ENCODE results near the gene BICD2. TPM values are rescaled to one million over a fixed set of nuclear protein-coding genes. Genes with fewer than 3 reads are reported as not detected.

The BICD2 gene
- total and polyA plus RNA-seq, 2 of the 13 experiments (the other 11 are each of a cell fraction or from before 2014, with no cell fraction given) = 5.1 to 17.4 TPM

- TF ChIP-seq ZNF556 (CRISPR knock-in tag; IDR thresholded peaks at IDR 0.05; ENCODE audit: borderline replicate concordance) = peak; percentile 87; the same call in 1 of the 2 replicates
- no peak for TF ChIP-seq ETV6 (CRISPR knock-in tag; conservative IDR thresholded peaks at IDR 0.05)
- TF ChIP-seq EED (CRISPR knock-in tag; IDR thresholded peaks at IDR 0.05) = peak; percentile 86; the same call in 1 of the 2 replicates
- no peak for TF ChIP-seq ZNF652 (CRISPR knock-in tag; IDR thresholded peaks at IDR 0.05; ENCODE audit: borderline replicate concordance, low read depth)
- TF ChIP-seq RFX3 (CRISPR knock-in tag; IDR thresholded peaks at IDR 0.05) = no peak
- no peak for TF ChIP-seq CSRNP2 (CRISPR knock-in tag; conservative IDR thresholded peaks at IDR 0.05; ENCODE audit: low read depth)
- TF ChIP-seq FOXC1 (CRISPR knock-in tag; IDR thresholded peaks at IDR 0.05; ENCODE audit: borderline replicate concordance) = no peak
- 0 out of 2 replicates have a peak, but pooled peaks have one; percentile 71 for TF ChIP-seq CBFB (CRISPR knock-in tag; IDR thresholded peaks at IDR 0.05)
- peak; percentile 75; the same call in 1 of the 2 replicates for TF ChIP-seq ZNF563 (CRISPR knock-in tag; IDR thresholded peaks at IDR 0.05)
- TF ChIP-seq MXD4 (CRISPR knock-in tag; IDR thresholded peaks at IDR 0.05) = 0 out of 2 replicates have a peak, but pooled peaks have one; percentile 58
- TF ChIP-seq, protein P1, sequence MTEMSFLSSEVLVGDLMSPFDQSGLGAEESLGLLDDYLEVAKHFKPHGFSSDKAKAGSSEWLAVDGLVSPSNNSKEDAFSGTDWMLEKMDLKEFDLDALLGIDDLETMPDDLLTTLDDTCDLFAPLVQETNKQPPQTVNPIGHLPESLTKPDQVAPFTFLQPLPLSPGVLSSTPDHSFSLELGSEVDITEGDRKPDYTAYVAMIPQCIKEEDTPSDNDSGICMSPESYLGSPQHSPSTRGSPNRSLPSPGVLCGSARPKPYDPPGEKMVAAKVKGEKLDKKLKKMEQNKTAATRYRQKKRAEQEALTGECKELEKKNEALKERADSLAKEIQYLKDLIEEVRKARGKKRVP (CRISPR knock-in tag; IDR thresholded peaks at IDR 0.05) = 0 out of 4 replicates have a peak, but pooled peaks of 1 of the 2 experiments have one; percentile 46
- TF ChIP-seq FLYWCH1 (CRISPR knock-in tag; IDR thresholded peaks at IDR 0.05) = no peak
- peak; percentile 42; the same call in 1 of the 2 replicates for TF ChIP-seq ZNF614 (CRISPR knock-in tag; IDR thresholded peaks at IDR 0.05; ENCODE audit: borderline replicate concordance)
- peak; percentile 55; the same call in 1 of the 2 replicates for TF ChIP-seq MAF1 (CRISPR knock-in tag; IDR thresholded peaks at IDR 0.05; ENCODE audit: borderline replicate concordance)
- peak; percentile 91 for TF ChIP-seq CREB1 (IDR thresholded peaks at IDR 0.05)
- peak; percentile 93 for TF ChIP-seq CREB1 (CRISPR knock-in tag; IDR thresholded peaks at IDR 0.05)
- TF ChIP-seq, protein P2, sequence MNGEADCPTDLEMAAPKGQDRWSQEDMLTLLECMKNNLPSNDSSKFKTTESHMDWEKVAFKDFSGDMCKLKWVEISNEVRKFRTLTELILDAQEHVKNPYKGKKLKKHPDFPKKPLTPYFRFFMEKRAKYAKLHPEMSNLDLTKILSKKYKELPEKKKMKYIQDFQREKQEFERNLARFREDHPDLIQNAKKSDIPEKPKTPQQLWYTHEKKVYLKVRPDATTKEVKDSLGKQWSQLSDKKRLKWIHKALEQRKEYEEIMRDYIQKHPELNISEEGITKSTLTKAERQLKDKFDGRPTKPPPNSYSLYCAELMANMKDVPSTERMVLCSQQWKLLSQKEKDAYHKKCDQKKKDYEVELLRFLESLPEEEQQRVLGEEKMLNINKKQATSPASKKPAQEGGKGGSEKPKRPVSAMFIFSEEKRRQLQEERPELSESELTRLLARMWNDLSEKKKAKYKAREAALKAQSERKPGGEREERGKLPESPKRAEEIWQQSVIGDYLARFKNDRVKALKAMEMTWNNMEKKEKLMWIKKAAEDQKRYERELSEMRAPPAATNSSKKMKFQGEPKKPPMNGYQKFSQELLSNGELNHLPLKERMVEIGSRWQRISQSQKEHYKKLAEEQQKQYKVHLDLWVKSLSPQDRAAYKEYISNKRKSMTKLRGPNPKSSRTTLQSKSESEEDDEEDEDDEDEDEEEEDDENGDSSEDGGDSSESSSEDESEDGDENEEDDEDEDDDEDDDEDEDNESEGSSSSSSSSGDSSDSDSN (CRISPR knock-in tag; IDR thresholded peaks at IDR 0.05) = peak; percentile 96
- TF ChIP-seq, protein P3, sequence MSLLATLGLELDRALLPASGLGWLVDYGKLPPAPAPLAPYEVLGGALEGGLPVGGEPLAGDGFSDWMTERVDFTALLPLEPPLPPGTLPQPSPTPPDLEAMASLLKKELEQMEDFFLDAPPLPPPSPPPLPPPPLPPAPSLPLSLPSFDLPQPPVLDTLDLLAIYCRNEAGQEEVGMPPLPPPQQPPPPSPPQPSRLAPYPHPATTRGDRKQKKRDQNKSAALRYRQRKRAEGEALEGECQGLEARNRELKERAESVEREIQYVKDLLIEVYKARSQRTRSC (CRISPR knock-in tag; IDR thresholded peaks at IDR 0.05; ENCODE audit: low read depth) = no peak
- no peak; the same call in 1 of the 2 replicates for TF ChIP-seq KDM3A (CRISPR knock-in tag; IDR thresholded peaks at IDR 0.05; ENCODE audit: low read depth)
- TF ChIP-seq WIZ (CRISPR knock-in tag; IDR thresholded peaks at IDR 0.05) = no peak
- peak; percentile 51; the same call in 1 of the 2 replicates for TF ChIP-seq ATF7-NPFF (CRISPR knock-in tag; IDR thresholded peaks at IDR 0.05; ENCODE audit: low read depth)
- no peak for TF ChIP-seq MTA3 (CRISPR knock-in tag; IDR thresholded peaks at IDR 0.05)
Observed at GRCh38 chr9:92669890-92670708, 94.5 kb downstream of the BICD2 start, which contains the start of gene IPPK (continued).

Measured in HepG2 (cell line).